ENCODE measurements around the gene OR4D9.

Gene OR4D9

GRCh38 chr11:59560702-59561473 is 49.5 kb downstream of the OR4D9 start:
- Histone ChIP-seq H3K18ac (ENCODE audit: low read depth in 1 of 2, low read length in 2 of 2) (peak overlapping the region; percentile 89 to 93), H3K4me1 (ENCODE audit: control insufficient read depth, insufficient read depth, low read depth, low read length) (no peaks in the 10 kb centered on the region), H2AFZ (ENCODE audit: low read depth, low read length) (peak overlapping the region; percentile 82), H3K36me3 (ENCODE audit: control insufficient read depth in 1 of 2, insufficient read depth in 2 of 2, low read depth in 1 of 2, low read length in 2 of 2) (no peaks in the 10 kb centered on the region), H3K27me3 (ENCODE audit: control insufficient read depth in 1 of 2, insufficient read depth in 1 of 2, low read length in 2 of 2) (no peaks in the 10 kb centered on the region), H3K23ac (ENCODE audit: low read length in 2 of 2) (peak overlapping the region in 1 of 2 experiments; percentile 97), H3K9me3 (ENCODE audit: control insufficient read depth, low read length) (no peaks in the 10 kb centered on the region), H4K91ac (ENCODE audit: low read length) (no peak overlapping the region), H3K4me3 (ENCODE audit: insufficient read depth in 1 of 2, low read depth in 1 of 2, low read length in 2 of 2) (peak overlapping the region; percentile 90 to 95), H3K79me1 (replicated peaks; ENCODE audit: low read length, poor library complexity, severe bottlenecking) (no peaks in the 10 kb centered on the region), H3K4me2 (ENCODE audit: low read length, poor library complexity, severe bottlenecking) (peak overlapping the region; percentile 91), H3K14ac (ENCODE audit: low read length in 2 of 2) (peak overlapping the region in 1 of 2 experiments; percentile 98), H3K4ac (ENCODE audit: low read depth in 1 of 2, low read length in 2 of 2) (peak overlapping the region; percentile 29 to 98), H3K27ac (ENCODE audit: low read length, poor library complexity, severe bottlenecking) (peak overlapping the region; percentile 96), H2BK12ac (ENCODE audit: low read length in 2 of 2) (peak overlapping the region in 1 of 2 experiments; percentile 97), H2BK5ac (ENCODE audit: low read depth, low read length, poor library complexity, severe bottlenecking) (no peak overlapping the region), H2BK15ac (ENCODE audit: low read depth, poor library complexity, severe bottlenecking) (no peak overlapping the region), H4K8ac (ENCODE audit: low read length) (peak overlapping the region; percentile 12), H2BK120ac (ENCODE audit: low read depth, low read length) (no peak overlapping the region), H3K9ac (ENCODE audit: low read length) (peak overlapping the region; percentile 92), H2AK5ac (ENCODE audit: low read length, severe bottlenecking) (no peak overlapping the region)
- 4% methylated on average over 40 of the region's 40 CpGs for WGBS
- peak; percentile 85 for DNase-seq

GRCh38 chr11:59562292-59562691 is 51.0 kb downstream of the OR4D9 start:
- H2BK5ac ChIP-seq (ENCODE audit: low read depth, low read length, poor library complexity, severe bottlenecking) = no peak overlapping the region
- no peak overlapping the region for H4K8ac ChIP-seq (ENCODE audit: low read length)
- H3K23ac ChIP-seq (ENCODE audit: low read length in 2 of 2) = no peak overlapping the region
- no peaks in the 10 kb centered on the region for H3K27me3 ChIP-seq (ENCODE audit: control insufficient read depth in 1 of 2, insufficient read depth in 1 of 2, low read length in 2 of 2)
- no peak overlapping the region for H3K4me2 ChIP-seq (ENCODE audit: low read length, poor library complexity, severe bottlenecking)
- H2BK12ac ChIP-seq (ENCODE audit: low read length in 2 of 2) = no peak overlapping the region
- H3K79me1 ChIP-seq (replicated peaks; ENCODE audit: low read length, poor library complexity, severe bottlenecking) = no peaks in the 10 kb centered on the region
- no peak overlapping the region for H3K4ac ChIP-seq (ENCODE audit: low read depth in 1 of 2, low read length in 2 of 2)
- no peaks in the 10 kb centered on the region for H3K4me1 ChIP-seq (ENCODE audit: control insufficient read depth, insufficient read depth, low read depth, low read length)
- 80% methylated on average over 3 of the region's 3 CpGs for WGBS
- H3K9me3 ChIP-seq (ENCODE audit: control insufficient read depth, low read length) = no peaks in the 10 kb centered on the region
- H3K27ac ChIP-seq (ENCODE audit: low read length, poor library complexity, severe bottlenecking) = no peak overlapping the region
- no peaks in the 10 kb centered on the region for H3K36me3 ChIP-seq (ENCODE audit: control insufficient read depth in 1 of 2, insufficient read depth in 2 of 2, low read depth in 1 of 2, low read length in 2 of 2)
- no peak for DNase-seq
- H2BK15ac ChIP-seq (ENCODE audit: low read depth, poor library complexity, severe bottlenecking) = no peak overlapping the region
- H3K4me3 ChIP-seq (ENCODE audit: insufficient read depth in 1 of 2, low read depth in 1 of 2, low read length in 2 of 2) = no peak overlapping the region
- no peak overlapping the region for H2AK5ac ChIP-seq (ENCODE audit: low read length, severe bottlenecking)
- H2AFZ ChIP-seq (ENCODE audit: low read depth, low read length) = no peak overlapping the region
- no peak overlapping the region for H3K18ac ChIP-seq (ENCODE audit: low read depth in 1 of 2, low read length in 2 of 2)
- no peak overlapping the region for H4K91ac ChIP-seq (ENCODE audit: low read length)
- H3K14ac ChIP-seq (ENCODE audit: low read length in 2 of 2) = no peak overlapping the region
- no peak overlapping the region for H3K9ac ChIP-seq (ENCODE audit: low read length)
- no peak overlapping the region for H2BK120ac ChIP-seq (ENCODE audit: low read depth, low read length)

All from mesenchymal stem cell (in vitro differentiated cells and primary cell).